HepG2 (cell line): ENCODE measurements around the gene HSPA1L. TPM values are rescaled to one million over a fixed set of nuclear protein-coding genes. Genes with fewer than 3 reads are reported as not detected.

ENCODE experiments used
- ATAC-seq: fragments of 200-7000 bp; cut with Tn5 transposase; 3 replicates; pipeline ENCODE4 v1.9.1; 2020; ENCODE audit warnings: mild to moderate bottlenecking, moderate library complexity
- BruUV-seq: library from RNA; stranded (reverse); fragments of 400-500 nt; replicated peaks from 2 replicates; lab custom pipeline; 2021; lab: Mats Ljungman, UMichigan
- CTCF ChIA-PET: fragments of 300-600 bp; formaldehyde crosslinking; extraction: SDS; loops from one replicate; lab custom pipeline; 2021; ENCODE audit warnings: low total read pairs, inconsistent platforms, low intra/inter-chr PET ratio; lab: Yijun Ruan, JAX
- POLR2A ChIA-PET: fragments of 350-600 bp; sonication (Branson Sonifier 250); formaldehyde crosslinking; loops from one replicate; lab custom pipeline; 2020; ENCODE audit warnings: antibody characterized with exemption, inconsistent platforms; lab: Yijun Ruan, JAX
- DNase-seq: peaks from one replicate; pipeline ENCODE4 v3.0.0-alpha.2; 2015; ENCODE audit warnings: low spot score
- FAIRE-seq: peaks from 3 replicates; lab custom pipeline; 2011; peaks lifted over from hg19 to GRCh38; lab: Jason Lieb, UNC
- H2AFZ ChIP-seq: one replicate; pipeline ENCODE4 v1.6.1; 2011; ENCODE audit warnings: low read length, inconsistent platforms
- H3K27ac ChIP-seq: fragments of 300-600 bp; 3 replicates; pipeline ENCODE4 v1.8.0; 2011; ENCODE audit warnings: mixed run types, mild to moderate bottlenecking, mixed read lengths, low read length, inconsistent platforms; ENCODE audit not compliant: insufficient read depth; ENCODE audit errors: extremely low read length
- H3K27me3 ChIP-seq, 2 experiments: fragments of 200-600 bp in 1 of 2; 2 replicates in 1 of 2; 3 replicates in 1 of 2; pipeline versions ENCODE4 v1.6.0 to v1.8.0; 2011; ENCODE audit warnings: low read length in 2 of 2, mild to moderate bottlenecking in 2 of 2, moderate library complexity in 2 of 2, inconsistent platforms in 1 of 2; ENCODE audit not compliant: insufficient read depth in 2 of 2, control insufficient read depth in 1 of 2
- H3K36me3 ChIP-seq, 2 experiments: fragments of 200-600 bp in 1 of 2; replicated peaks in 1 of 2; 2 replicates in 1 of 2; 3 replicates in 1 of 2; pipeline versions ENCODE4 v1.5.1 to v1.8.0; 2011; ENCODE audit warnings: low read length in 2 of 2, inconsistent platforms in 1 of 2; ENCODE audit not compliant: insufficient read depth in 2 of 2, control insufficient read depth in 1 of 2
- H3K4me1 ChIP-seq: 2 replicates; pipeline ENCODE4 v1.5.1; 2012; ENCODE audit warnings: low read length, inconsistent platforms; ENCODE audit not compliant: insufficient read depth
- H3K4me2 ChIP-seq: 2 replicates; pipeline ENCODE4 v1.6.0; 2011; ENCODE audit warnings: low read depth, low read length, inconsistent platforms
- H3K4me3 ChIP-seq, 3 experiments: fragments of 200-600 bp in 1 of 3; sonication (generic), shearing (Covaris generic) in 1 of 3; replicated peaks in 1 of 3; 2 replicates each; pipeline ENCODE4 v1.5.1; 2011 to 2016; ENCODE audit warnings: low read length in 3 of 3, inconsistent platforms in 2 of 3, low read depth in 2 of 3, mild to moderate bottlenecking in 2 of 3, control low read depth in 1 of 3, mixed read lengths in 1 of 3; ENCODE audit not compliant: insufficient read depth in 1 of 3
- H3K79me2 ChIP-seq: one replicate; pipeline ENCODE4 v1.6.1; 2011; ENCODE audit warnings: low read length, inconsistent platforms; ENCODE audit not compliant: insufficient read depth
- H3K9ac ChIP-seq: 2 replicates; pipeline ENCODE4 v1.6.0; 2011; ENCODE audit warnings: mild to moderate bottlenecking, low read depth, low read length, inconsistent platforms; ENCODE audit not compliant: insufficient read depth
- H3K9me3 ChIP-seq: 2 replicates; pipeline ENCODE4 v1.5.1; 2012; ENCODE audit warnings: mild to moderate bottlenecking, low read length
- H4K20me1 ChIP-seq: 2 replicates; pipeline ENCODE4 v1.6.0; 2011; ENCODE audit warnings: inconsistent platforms, mild to moderate bottlenecking, low read length, moderate library complexity; ENCODE audit not compliant: insufficient read depth
- ARID2 ChIP-seq: sonication (generic); formaldehyde crosslinking; IDR thresholded peaks from 2 replicates; pipeline ENCODE4 v1.8.1; 2022; ENCODE audit warnings: mild to moderate bottlenecking, missing genetic modification reagents, borderline replicate concordance
- CEBPB ChIP-seq: IDR thresholded peaks from 2 replicates; pipeline ENCODE4 v1.6.1; 2011; ENCODE audit warnings: low read depth, low read length, improper control_type of control experiment, borderline replicate concordance
- CEBPG ChIP-seq: IDR thresholded peaks from 2 replicates; pipeline ENCODE4 v1.6.1; 2016
- CHD4 ChIP-seq: fragments of 200-600 bp; sonication (generic); IDR thresholded peaks from 2 replicates; pipeline ENCODE4 v1.7.0; 2017; ENCODE audit warnings: mild to moderate bottlenecking, low read length, borderline replicate concordance
- FOSL2 ChIP-seq: sonication (generic); formaldehyde crosslinking; IDR thresholded peaks from 2 replicates; pipeline ENCODE4 v1.4.0; 2020; ENCODE audit warnings: missing genetic modification reagents
- HNF4A ChIP-seq: sonication (generic); formaldehyde crosslinking; IDR thresholded peaks from 2 replicates; pipeline ENCODE4 v1.4.0; 2020; ENCODE audit warnings: missing genetic modification reagents
- MAZ ChIP-seq, 2 experiments: sonication (generic) in 1 of 2; formaldehyde crosslinking in 1 of 2; IDR thresholded peaks; 2 replicates each; pipeline versions ENCODE4 v1.5.0 to v1.6.1; 2012 to 2020; ENCODE audit warnings: low read depth in 2 of 2, mild to moderate bottlenecking in 2 of 2, borderline replicate concordance in 1 of 2, improper control_type of control experiment in 1 of 2, low read length in 1 of 2, missing genetic modification reagents in 1 of 2, moderate library complexity in 1 of 2
- NR2F2 ChIP-seq: IDR thresholded peaks from 2 replicates; pipeline ENCODE4 v1.6.1; 2012; ENCODE audit warnings: low read depth, inconsistent platforms, borderline replicate concordance
- PHF21A ChIP-seq: sonication (generic); formaldehyde crosslinking; IDR thresholded peaks from 2 replicates; pipeline ENCODE4 v1.5.0; 2020; ENCODE audit warnings: mild to moderate bottlenecking, missing genetic modification reagents
- POLR2A ChIP-seq, 2 experiments: IDR thresholded peaks; 2 replicates each; pipeline ENCODE4 v1.6.1; 2011; ENCODE audit warnings: low read depth in 2 of 2, low read length in 2 of 2, mild to moderate bottlenecking in 1 of 2, moderate library complexity in 1 of 2; ENCODE audit not compliant: insufficient read depth in 1 of 2
- SMAD3 ChIP-seq: sonication (generic); formaldehyde crosslinking; IDR thresholded peaks from 2 replicates; pipeline ENCODE4 v1.4.0; 2020; ENCODE audit warnings: missing genetic modification reagents
- SOX5 ChIP-seq: IDR thresholded peaks from 2 replicates; pipeline ENCODE4 v1.6.1; 2016; ENCODE audit warnings: borderline replicate concordance
- ZBTB38 ChIP-seq: sonication (generic); formaldehyde crosslinking; IDR thresholded peaks from 2 replicates; pipeline ENCODE4 v1.5.1; 2020; ENCODE audit warnings: mild to moderate bottlenecking, missing genetic modification reagents
- ZC3H13 ChIP-seq: sonication (generic); formaldehyde crosslinking; IDR thresholded peaks from 2 replicates; pipeline ENCODE4 v1.8.1; 2023; ENCODE audit warnings: mild to moderate bottlenecking, missing genetic modification reagents, moderate library complexity
- ZNF121 ChIP-seq: sonication (generic); formaldehyde crosslinking; IDR thresholded peaks from 2 replicates; pipeline ENCODE4 v1.5.0; 2020; ENCODE audit warnings: mild to moderate bottlenecking, missing genetic modification reagents
- ZNF441 ChIP-seq: sonication (generic); formaldehyde crosslinking; IDR thresholded peaks from 2 replicates; pipeline ENCODE4 v1.7.0; 2021; ENCODE audit warnings: missing genetic modification reagents, borderline replicate concordance
- ZNF788 ChIP-seq: sonication (generic); formaldehyde crosslinking; IDR thresholded peaks from 2 replicates; pipeline ENCODE4 v1.5.0; 2020; ENCODE audit warnings: mild to moderate bottlenecking, missing genetic modification reagents, borderline replicate concordance
- WGBS: methylation state at CpG from one replicate; pipeline ENCODE4 v1.1.6; 2017; ENCODE audit warnings: low lambda C conversion rate; 5-methylcytosine and 5-hydroxymethylcytosine counted together
- in situ Hi-C: cut with HindIII; loops from 2 replicates; pipeline ENCODE4 v1.10.0; 2017; ENCODE audit warnings: low pct_unique_long_range_greater_than_20kb; ENCODE audit not compliant: extremely low pct_ligation_motif_present
- intact Hi-C: fragments of 100-400 bp; cut with micrococcal nuclease; formaldehyde crosslinking; loops from one replicate; pipeline ENCODE4 v1.10.0; 2022; ENCODE audit not compliant: unreplicated experiment
- polyA plus RNA-seq, 8 experiments: library from polyadenylated mRNA; depleted of rRNA in 3 of 8; stranded (reverse) in 7 of 8; unstranded in 1 of 8; fragments of >200 nt; fragmentation: Illumina TruSeq in 4 of 8; extraction: Trizol in 4 of 8; gene quantifications; 2 replicates each; pipeline versions ENCODE4 v1.2.1 to v1.2.3, GENCODE V29; 2011 to 2016; ENCODE audit warnings: low read depth in 4 of 8, missing spikeins in 1 of 8, mixed read lengths in 1 of 8; ENCODE audit not compliant: insufficient read depth in 1 of 8
- total RNA-seq, 5 experiments: library from RNA; depleted of rRNA; stranded (reverse); fragments of >200 nt; fragmentation: Illumina TruSeq; extraction: Trizol; gene quantifications; 2 replicates each; pipeline ENCODE4 v1.2.3, GENCODE V29; 2016; ENCODE audit warnings: low read depth in 1 of 5
- TF ChIP-seq, protein P1 (sequence below): sonication (generic); formaldehyde crosslinking; IDR thresholded peaks from 2 replicates; pipeline ENCODE4 v1.5.1; 2020; ENCODE audit warnings: mild to moderate bottlenecking, missing genetic modification reagents, moderate library complexity

The HSPA1L gene
- total and polyA plus RNA-seq, 2 of the 13 experiments (the other 11 are each of a cell fraction or from before 2014, with no cell fraction given): 0.55 to 1.0 TPM

DNA sequence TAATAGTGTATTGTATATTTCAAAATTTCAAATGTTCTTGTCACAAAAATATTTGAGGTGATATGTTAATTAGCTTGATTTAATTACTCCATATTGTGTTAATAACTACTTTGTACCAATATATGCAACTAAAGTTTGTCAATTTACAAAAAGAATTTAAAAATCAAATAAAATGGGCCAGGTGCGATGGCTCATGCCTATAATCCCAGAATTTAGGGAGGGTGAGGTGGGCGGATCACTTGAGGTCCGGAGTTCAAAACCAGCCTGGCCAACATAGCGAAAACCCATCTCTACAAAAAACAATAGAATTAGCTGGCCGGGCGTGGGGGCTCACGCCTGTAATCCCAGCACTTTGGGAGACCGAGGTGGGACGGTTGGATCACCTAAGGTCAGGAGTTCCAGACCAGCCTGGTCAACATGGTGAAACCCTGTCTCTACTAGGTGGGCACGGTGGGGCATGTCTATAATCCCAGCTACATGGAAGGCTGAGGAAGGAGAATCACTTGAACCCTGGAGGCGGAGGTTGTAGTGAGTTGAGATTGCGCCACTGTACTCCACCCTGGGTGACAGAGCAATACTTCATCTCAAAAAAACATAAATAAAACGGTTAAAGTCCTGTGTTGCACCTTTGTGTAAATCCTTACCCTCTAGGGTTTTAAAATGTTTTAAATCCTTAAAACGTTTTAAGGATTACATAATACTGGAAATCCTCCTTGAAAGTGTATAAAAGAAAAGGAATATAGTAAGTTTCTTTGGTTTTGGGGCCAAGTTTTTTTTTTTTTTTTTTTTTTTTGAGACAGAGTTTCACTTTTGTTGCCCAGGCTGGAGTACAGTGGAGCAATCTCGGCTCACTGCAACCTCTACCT is 16.5 kb upstream of the HSPA1L start:
- FAIRE-seq (no peak), DNase-seq (no peak), ATAC-seq (no peak)
- Histone ChIP-seq H3K27me3 (peaks cover 0 to 2% of the 10 kb centered on the region in 2 experiments; a peak in 1 of 5 replicates), H3K4me3 (peak overlapping the region in 2 of 3 experiments; percentile 80 to 99; a peak in 5 of 6 replicates), H3K36me3 (peaks cover 0 to 5% of the 10 kb centered on the region in 2 experiments; a peak in 1 of 5 replicates), H3K79me2 (peaks cover 53% of the 10 kb centered on the region), H3K9ac (peak overlapping the region; percentile 81), H3K9me3 (no peaks in the 10 kb centered on the region), H4K20me1 (peaks cover 12% of the 10 kb centered on the region), H3K4me2 (peak overlapping the region; percentile 94), H2AFZ (no peak overlapping the region), H3K27ac (peak overlapping the region; percentile 23), H3K4me1 (peaks cover 32% of the 10 kb centered on the region)
- CTCF ChIA-PET: interaction anchor here (1.2 to 2.2 kb wide), 3 partner anchors 32 to 59 kb away, joined by 3 to 16 read pairs (median 10); no protein-coding TSS in a partner anchor
- in situ Hi-C loops (loop anchor here (5.0 kb wide), 1 partner anchor 59 kb away; no protein-coding TSS in a partner anchor), intact Hi-C loops (loop anchor here (5.0 to 10.0 kb wide), 3 partner anchors 66 to 164 kb away; partner anchors contain the start of genes CSNK2B, EHMT2, LY6G5B and NELFE)
- no TSS peak for BruUV-seq
- POLR2A ChIA-PET: interaction anchor here (1.0 to 15.7 kb wide), 18 partner anchors 9 to 114 kb away, joined by 3 to 264 read pairs (median 7); partner anchors contain the start of genes CFB, HSPA1A, HSPA1L and LSM2
- 81% methylated on average over 15 of the region's 15 CpGs for WGBS
- TF ChIP-seq, protein P1, sequence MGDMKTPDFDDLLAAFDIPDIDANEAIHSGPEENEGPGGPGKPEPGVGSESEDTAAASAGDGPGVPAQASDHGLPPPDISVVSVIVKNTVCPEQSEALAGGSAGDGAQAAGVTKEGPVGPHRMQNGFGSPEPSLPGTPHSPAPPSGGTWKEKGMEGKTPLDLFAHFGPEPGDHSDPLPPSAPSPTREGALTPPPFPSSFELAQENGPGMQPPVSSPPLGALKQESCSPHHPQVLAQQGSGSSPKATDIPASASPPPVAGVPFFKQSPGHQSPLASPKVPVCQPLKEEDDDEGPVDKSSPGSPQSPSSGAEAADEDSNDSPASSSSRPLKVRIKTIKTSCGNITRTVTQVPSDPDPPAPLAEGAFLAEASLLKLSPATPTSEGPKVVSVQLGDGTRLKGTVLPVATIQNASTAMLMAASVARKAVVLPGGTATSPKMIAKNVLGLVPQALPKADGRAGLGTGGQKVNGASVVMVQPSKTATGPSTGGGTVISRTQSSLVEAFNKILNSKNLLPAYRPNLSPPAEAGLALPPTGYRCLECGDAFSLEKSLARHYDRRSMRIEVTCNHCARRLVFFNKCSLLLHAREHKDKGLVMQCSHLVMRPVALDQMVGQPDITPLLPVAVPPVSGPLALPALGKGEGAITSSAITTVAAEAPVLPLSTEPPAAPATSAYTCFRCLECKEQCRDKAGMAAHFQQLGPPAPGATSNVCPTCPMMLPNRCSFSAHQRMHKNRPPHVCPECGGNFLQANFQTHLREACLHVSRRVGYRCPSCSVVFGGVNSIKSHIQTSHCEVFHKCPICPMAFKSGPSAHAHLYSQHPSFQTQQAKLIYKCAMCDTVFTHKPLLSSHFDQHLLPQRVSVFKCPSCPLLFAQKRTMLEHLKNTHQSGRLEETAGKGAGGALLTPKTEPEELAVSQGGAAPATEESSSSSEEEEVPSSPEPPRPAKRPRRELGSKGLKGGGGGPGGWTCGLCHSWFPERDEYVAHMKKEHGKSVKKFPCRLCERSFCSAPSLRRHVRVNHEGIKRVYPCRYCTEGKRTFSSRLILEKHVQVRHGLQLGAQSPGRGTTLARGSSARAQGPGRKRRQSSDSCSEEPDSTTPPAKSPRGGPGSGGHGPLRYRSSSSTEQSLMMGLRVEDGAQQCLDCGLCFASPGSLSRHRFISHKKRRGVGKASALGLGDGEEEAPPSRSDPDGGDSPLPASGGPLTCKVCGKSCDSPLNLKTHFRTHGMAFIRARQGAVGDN: 0 out of 2 replicates have a peak, but pooled peaks have one; percentile 16
- TF ChIP-seq CEBPG (CRISPR knock-in tag) (0 out of 2 replicates have a peak, but pooled peaks have one; percentile 26), PHF21A (CRISPR knock-in tag) (peak; percentile 33; the same call in 1 of the 2 replicates), SOX5 (CRISPR knock-in tag) (no peak), NR2F2 (0 out of 2 replicates have a peak, but pooled peaks have one; percentile 22), ZNF788 (CRISPR knock-in tag) (peak; percentile 34; the same call in 1 of the 2 replicates), ZNF121 (peak; percentile 31; the same call in 1 of the 2 replicates), SMAD3 (CRISPR knock-in tag) (no peak), HNF4A (CRISPR knock-in tag) (peak; percentile 11; the same call in 1 of the 2 replicates), POLR2A (IDR thresholded peaks at IDR 0.05; ENCODE audit: insufficient read depth in 1 of 2, low read depth in 2 of 2, low read length in 2 of 2) (0 out of 4 replicates have a peak, but pooled peaks have one; percentile 19 to 21), MAZ (IDR thresholded peaks at IDR 0.05; ENCODE audit: borderline replicate concordance, low read depth, low read length) (no peak), MAZ (CRISPR knock-in tag; IDR thresholded peaks at IDR 0.05; ENCODE audit: low read depth) (0 out of 2 replicates have a peak, but pooled peaks have one; percentile 29), ZC3H13 (CRISPR knock-in tag) (peak; percentile 87), ARID2 (CRISPR knock-in tag) (0 out of 2 replicates have a peak, but pooled peaks have one; percentile 30), ZBTB38 (peak; percentile 51; the same call in 1 of the 2 replicates), CHD4 (no peak), FOSL2 (CRISPR knock-in tag) (0 out of 2 replicates have a peak, but pooled peaks have one; percentile 4), ZNF441 (no peak), CEBPB (peak; percentile 45)
